Kasumi-1 (cell line): ENCODE results near the gene CX3CL1.
"Not testable (repeated sequence)": the region's sequence is repeated elsewhere in the genome, so short reads cannot be mapped to it uniquely, and the experiment has no call there.

Experiments
- DNase-seq, 2 experiments: peaks; one replicate each; lab custom pipeline; 2025; lab: John Stamatoyannopoulos, UW

The CX3CL1 gene

GRCh38 chr16:57357330-57358085 lies 14.8 kb upstream of the CX3CL1 start:
- peak in 1 of 2 experiments; percentile 21 for DNase-seq

GRCh38 chr16:57358086-57358420 lies 14.2 kb upstream of the CX3CL1 start:
- DNase-seq = no peak

- no peak for DNase-seq
These were observed 13.7 kb upstream of the CX3CL1 start, which contains the start of gene CCL22 for GRCh38 chr16:57358527-57359095. TSS of gene CCL22 (plus strand) at chr16:57358783. CDS start at chr16:57358817, 34 bp downstream.

GRCh38 chr16:57360321-57360935 lies 11.9 kb upstream of the CX3CL1 start:
- DNase-seq = no peak

GRCh38 chr16:57361404-57361803 lies 10.9 kb upstream of the CX3CL1 start:
- no peak for DNase-seq

- no peak for DNase-seq
These were observed 8.1 kb upstream of the CX3CL1 start for GRCh38 chr16:57364143-57364542.

GRCh38 chr16:57366544-57367040 lies 5.7 kb upstream of the CX3CL1 start:
- DNase-seq = no peak

- no peak for DNase-seq
These were observed 5.1 kb upstream of the CX3CL1 start for GRCh38 chr16:57367116-57367752.

GRCh38 chr16:57371494-57372371 lies 557 bp upstream of the CX3CL1 start:
- no peak for DNase-seq

- DNase-seq = no peak
These were observed 1.0 kb downstream of the CX3CL1 start for GRCh38 chr16:57373117-57373947.

- no peak for DNase-seq
These were observed 1.8 kb downstream of the CX3CL1 start for GRCh38 chr16:57374067-57374534.

GRCh38 chr16:57374925-57375465 lies 2.7 kb downstream of the CX3CL1 start:
- DNase-seq = not testable (repeated sequence)

- DNase-seq = no peak
These were observed 4.1 kb downstream of the CX3CL1 start for GRCh38 chr16:57376313-57376818.

- no peak for DNase-seq
These were observed 5.0 kb downstream of the CX3CL1 start for GRCh38 chr16:57377080-57377841.

GRCh38 chr16:57379579-57379978 lies 7.3 kb downstream of the CX3CL1 start:
- DNase-seq = no peak

GRCh38 chr16:57380671-57381462 lies 8.6 kb downstream of the CX3CL1 start:
- no peak for DNase-seq

- DNase-seq = no peak
These were observed 9.7 kb downstream of the CX3CL1 start for GRCh38 chr16:57381791-57382534.
